ENCODE results near the gene ITM2A. TPM values are rescaled to one million over a fixed set of nuclear protein-coding genes. Genes with fewer than 3 reads are reported as not detected.

Gene ITM2A
- total and polyA plus RNA-seq, 2 experiments from 2014 or later: 48.4 to 57.0 TPM

GRCh38 chrX:79413963-79414362, 46.8 kb upstream of the ITM2A start (continued):
- TF ChIP-seq REST (IDR thresholded peaks at IDR 0.05; ENCODE audit: unreplicated experiment) (no peak), POLR2AphosphoS5 (IDR thresholded peaks at IDR 0.05; ENCODE audit: low read depth) (no peak)

- no peaks in the 10 kb centered on the region for H3K9me2 ChIP-seq (ENCODE audit: insufficient read depth)
- no peak overlapping the region for H3K4me2 ChIP-seq
- Mint-ChIP-seq H3K4me3 (no peak overlapping the region), H3K9me3 (no peaks in the 10 kb centered on the region), H3K27me3 (ENCODE audit: insufficient read depth, low read depth, poor library complexity) (no peaks in the 10 kb centered on the region), H3K36me3 (ENCODE audit: low read depth) (no peaks in the 10 kb centered on the region), H3K27ac (no peak overlapping the region), H3K4me1 (no peaks in the 10 kb centered on the region)
- no peaks in the 10 kb centered on the region for H3K79me2 ChIP-seq (replicated peaks; ENCODE audit: insufficient read depth)
- H3K36me3 ChIP-seq (ENCODE audit: insufficient read depth): no peaks in the 10 kb centered on the region
- peak; percentile 29 for DNase-seq (ENCODE audit: low spot score)
- no peak overlapping the region for H2AFZ ChIP-seq
- no peak for ATAC-seq
- no peak overlapping the region for H3K27ac ChIP-seq (ENCODE audit: low read depth)
- H3F3A ChIP-seq (replicated peaks; ENCODE audit: low read depth): no peaks in the 10 kb centered on the region
- no peaks in the 10 kb centered on the region for H4K20me1 ChIP-seq (replicated peaks; ENCODE audit: insufficient read depth)
- no peaks in the 10 kb centered on the region for H3K27me3 ChIP-seq (ENCODE audit: insufficient read depth)
- TF ChIP-seq REST (IDR thresholded peaks at IDR 0.05; ENCODE audit: unreplicated experiment) (no peak), EZH2 (IDR thresholded peaks at IDR 0.05; ENCODE audit: low read depth, unreplicated experiment) (no peak), CTCF (conservative IDR thresholded peaks at IDR 0.05; ENCODE audit: low read depth in 2 of 2) (peak; percentile 41 to 59)
- H3K4me3 ChIP-seq: no peak overlapping the region
- H3K4me1 ChIP-seq (ENCODE audit: insufficient read depth): no peaks in the 10 kb centered on the region
These were observed 45.8 kb upstream of the ITM2A start for GRCh38 chrX:79412972-79413371.
